KMS-11 (cell line): ENCODE results near the gene NOS1AP.

ENCODE experiments used
- H2AFZ ChIP-seq: fragments of 200-600 bp; sonication (generic); 2 replicates; pipeline ENCODE4 v1.6.1; 2016; ENCODE audit warnings: antibody characterized with exemption, mixed run types, low read depth
- H3K27ac ChIP-seq: fragments of 200-600 bp; sonication (generic); 2 replicates; pipeline ENCODE4 v1.6.1; 2016; ENCODE audit warnings: mild to moderate bottlenecking, mixed run types
- H3K27me3 ChIP-seq: fragments of 200-600 bp; sonication (generic); 2 replicates; pipeline ENCODE4 v1.6.1; 2017; ENCODE audit warnings: mild to moderate bottlenecking, low read depth, mixed run types, moderate library complexity; ENCODE audit not compliant: insufficient read depth
- H3K36me3 ChIP-seq: fragments of 200-600 bp; sonication (generic); 2 replicates; pipeline ENCODE4 v1.6.1; 2017; ENCODE audit warnings: mild to moderate bottlenecking, mixed run types; ENCODE audit not compliant: insufficient read depth
- H3K4me1 ChIP-seq: fragments of 200-600 bp; sonication (generic); 2 replicates; pipeline ENCODE4 v1.6.1; 2016; ENCODE audit warnings: mild to moderate bottlenecking, low read depth, mixed run types; ENCODE audit not compliant: poor library complexity, severe bottlenecking
- H3K4me2 ChIP-seq: fragments of 200-600 bp; sonication (generic); 2 replicates; pipeline ENCODE4 v1.7.0; 2016; ENCODE audit warnings: mild to moderate bottlenecking, mixed run types
- H3K4me3 ChIP-seq: fragments of 200-600 bp; sonication (generic); IDR thresholded peaks from 2 replicates; pipeline ENCODE4 v1.6.1; 2017; ENCODE audit warnings: low read depth, low read length, mixed read lengths; ENCODE audit not compliant: insufficient read depth
- H3K79me2 ChIP-seq: fragments of 200-600 bp; sonication (generic); 2 replicates; pipeline ENCODE4 v1.6.1; 2016; ENCODE audit warnings: low read depth, mixed run types; ENCODE audit not compliant: insufficient read depth
- H3K9ac ChIP-seq: fragments of 200-600 bp; sonication (generic); 2 replicates; pipeline ENCODE4 v1.6.1; 2016; ENCODE audit warnings: mild to moderate bottlenecking, mixed run types
- H4K20me1 ChIP-seq: fragments of 200-600 bp; sonication (generic); 2 replicates; pipeline ENCODE4 v1.6.1; 2016; ENCODE audit warnings: mild to moderate bottlenecking, mixed run types; ENCODE audit not compliant: insufficient read depth
- CTCF ChIP-seq: fragments of 200-600 bp; sonication (generic); conservative IDR thresholded peaks from 2 replicates; pipeline ENCODE4 v1.6.1; 2017; ENCODE audit warnings: low read depth, mild to moderate bottlenecking, antibody characterized with exemption, low read length, moderate library complexity, mixed read lengths

NOS1AP gene

GRCh38 chr1:162107911-162108310 lies 38.4 kb downstream of the NOS1AP start:
- H2AFZ ChIP-seq = no peak overlapping the region
- H3K79me2 ChIP-seq = no peaks in the 10 kb centered on the region
- H3K9ac ChIP-seq = no peak overlapping the region
- H4K20me1 ChIP-seq = no peaks in the 10 kb centered on the region
- H3K4me1 ChIP-seq = peaks cover 33% of the 10 kb centered on the region
- no peaks in the 10 kb centered on the region for H3K36me3 ChIP-seq
- H3K27ac ChIP-seq = no peak overlapping the region
- no peaks in the 10 kb centered on the region for H3K27me3 ChIP-seq
- H3K4me3 ChIP-seq = no peak overlapping the region
- TF ChIP-seq CTCF = no peak
- H3K4me2 ChIP-seq = no peak overlapping the region

GRCh38 chr1:162108426-162108825 lies 38.9 kb downstream of the NOS1AP start:
- Histone ChIP-seq H3K27me3 (no peaks in the 10 kb centered on the region), H3K4me1 (peaks cover 33% of the 10 kb centered on the region), H3K27ac (peak overlapping the region; percentile 46; the same call in 1 of the 2 replicates), H3K4me2 (no peak overlapping the region), H2AFZ (no peak overlapping the region), H3K79me2 (no peaks in the 10 kb centered on the region), H4K20me1 (no peaks in the 10 kb centered on the region), H3K9ac (no peak overlapping the region), H3K36me3 (no peaks in the 10 kb centered on the region), H3K4me3 (no peak overlapping the region)
- TF ChIP-seq CTCF = no peak

GRCh38 chr1:162110910-162111309 lies 41.4 kb downstream of the NOS1AP start:
- no peak overlapping the region; the same call in 1 of the 2 replicates for H3K4me2 ChIP-seq
- no peaks in the 10 kb centered on the region for H3K36me3 ChIP-seq
- TF ChIP-seq CTCF = no peak
- H3K4me1 ChIP-seq = peaks cover 33% of the 10 kb centered on the region
- H4K20me1 ChIP-seq = no peaks in the 10 kb centered on the region
- H2AFZ ChIP-seq = no peak overlapping the region
- no peak overlapping the region for H3K27ac ChIP-seq
- H3K4me3 ChIP-seq = no peak overlapping the region
- H3K9ac ChIP-seq = no peak overlapping the region
- H3K27me3 ChIP-seq = no peaks in the 10 kb centered on the region
- no peaks in the 10 kb centered on the region for H3K79me2 ChIP-seq

GRCh38 chr1:162111572-162111971 lies 42.1 kb downstream of the NOS1AP start:
- Histone ChIP-seq H2AFZ (no peak overlapping the region), H3K4me2 (no peak overlapping the region), H3K9ac (no peak overlapping the region), H3K27ac (no peak overlapping the region), H4K20me1 (no peaks in the 10 kb centered on the region), H3K4me3 (no peak overlapping the region), H3K36me3 (no peaks in the 10 kb centered on the region), H3K79me2 (no peaks in the 10 kb centered on the region), H3K4me1 (peaks cover 33% of the 10 kb centered on the region), H3K27me3 (no peaks in the 10 kb centered on the region)
- TF ChIP-seq CTCF = no peak
